HK-2 (cell line): Measurements from ENCODE around the gene HOXB8.

Source experiments
- DNase-seq: peaks from one replicate; pipeline ENCODE4 v3.0.0-alpha.2; 2018; ENCODE audit not compliant: unreplicated experiment

HOXB8 gene

DNA sequence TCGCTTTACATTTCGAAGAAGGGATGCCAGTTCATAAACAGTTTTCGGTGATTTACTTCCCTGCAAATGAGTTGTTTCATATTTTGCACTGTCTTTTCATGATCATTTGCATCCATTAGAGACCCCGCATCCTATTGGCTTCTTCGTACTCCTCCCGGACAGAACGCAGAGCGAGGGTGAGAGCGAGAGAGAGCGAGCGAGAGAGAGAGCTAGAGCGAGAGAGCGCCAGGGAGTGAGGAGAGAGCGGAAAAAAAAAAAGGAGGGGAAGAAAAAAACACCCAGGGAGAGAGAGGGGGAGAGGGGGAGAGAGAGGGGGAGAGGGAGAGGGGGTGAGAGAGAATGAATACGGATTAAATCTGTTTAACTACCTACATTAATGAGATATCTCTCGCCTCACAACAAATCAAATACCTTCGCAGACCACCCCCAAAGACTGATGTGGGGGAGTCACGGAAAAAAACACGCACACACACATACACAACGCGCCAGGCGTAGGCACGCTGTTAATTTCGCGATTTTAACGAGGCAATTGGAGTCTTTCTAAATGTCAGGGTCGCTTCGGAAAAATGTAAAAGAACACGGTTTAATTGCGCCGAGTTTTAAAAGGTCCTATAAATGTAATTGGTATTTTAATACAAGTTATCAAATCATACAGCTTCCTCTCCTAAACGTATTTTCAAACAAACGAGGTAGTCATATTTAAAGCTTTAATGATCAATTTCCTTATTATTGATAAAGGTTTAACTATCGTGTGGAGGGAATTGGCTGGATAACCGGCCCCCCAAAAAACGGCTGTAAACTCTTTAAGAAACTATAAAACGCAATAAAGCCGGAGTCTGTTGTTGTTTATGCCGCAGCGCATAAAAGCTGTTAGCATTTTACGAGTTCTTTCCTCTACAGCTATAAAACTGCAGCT, at the start of gene HOXB8:
Gene HOXB8 (minus strand): TSS at position 246 of the 916 bp plus-strand sequence. CDS start 588 bp downstream, outside the sequence.
- DNase-seq: no peak

- no peak for DNase-seq
These were observed 48.2 kb upstream of the HOXB8 start for GRCh38 chr17:48663134-48663924.

DNA sequence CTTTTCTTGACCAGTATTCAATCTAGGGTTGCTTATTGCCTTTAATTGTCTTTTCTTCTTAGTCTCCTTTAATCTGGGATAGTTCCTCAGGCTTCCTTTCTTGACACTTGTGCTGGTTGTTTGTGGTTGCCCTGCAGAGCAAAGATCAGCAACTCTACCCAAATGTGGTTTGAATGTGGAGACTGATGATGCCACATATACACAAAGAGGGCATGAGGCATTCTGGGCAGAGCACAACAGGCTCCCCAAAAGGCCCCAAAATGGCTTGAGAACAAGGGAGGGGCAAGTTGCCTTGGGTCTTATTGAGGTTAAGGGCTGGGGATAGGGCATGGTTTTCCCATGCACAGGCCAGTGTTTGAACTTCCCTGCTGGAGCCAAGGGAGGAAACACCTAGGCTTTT, 40.8 kb upstream of the HOXB8 start:
- DNase-seq: no peak

DNA sequence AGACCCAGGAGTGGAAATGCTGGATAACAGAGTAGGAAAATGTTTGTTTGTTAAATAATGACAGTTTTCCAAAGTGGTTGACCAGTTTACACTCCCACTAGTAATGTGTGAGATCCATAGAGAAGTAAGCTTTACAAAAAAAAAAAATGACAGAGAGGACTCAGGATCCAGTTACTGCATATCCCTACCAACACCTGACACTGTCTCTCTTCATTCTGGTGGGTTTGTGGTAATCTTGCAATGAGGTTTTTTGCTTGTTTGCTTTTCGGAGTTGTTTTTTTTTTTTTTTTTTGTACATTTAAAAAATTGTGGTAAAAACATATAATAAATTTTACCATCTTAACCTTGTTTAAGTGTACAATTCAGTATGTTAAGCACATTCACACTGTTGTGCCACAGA, 34.6 kb upstream of the HOXB8 start:
- no peak for DNase-seq

DNA sequence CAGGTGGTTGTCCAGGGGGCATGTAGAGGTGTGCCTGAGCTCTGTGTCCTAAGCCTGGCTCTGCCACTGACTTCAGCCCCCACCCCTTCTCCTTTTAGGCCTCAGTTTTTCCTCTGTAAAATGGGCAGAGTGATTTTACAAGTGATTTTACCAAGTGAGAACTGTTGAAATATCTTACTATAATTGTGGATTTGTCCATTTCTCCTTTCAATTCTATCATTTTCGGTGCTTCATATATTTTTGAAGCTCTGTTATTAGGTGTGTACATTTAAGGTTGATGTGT, 32.8 kb upstream of the HOXB8 start:
- DNase-seq: no peak

DNA sequence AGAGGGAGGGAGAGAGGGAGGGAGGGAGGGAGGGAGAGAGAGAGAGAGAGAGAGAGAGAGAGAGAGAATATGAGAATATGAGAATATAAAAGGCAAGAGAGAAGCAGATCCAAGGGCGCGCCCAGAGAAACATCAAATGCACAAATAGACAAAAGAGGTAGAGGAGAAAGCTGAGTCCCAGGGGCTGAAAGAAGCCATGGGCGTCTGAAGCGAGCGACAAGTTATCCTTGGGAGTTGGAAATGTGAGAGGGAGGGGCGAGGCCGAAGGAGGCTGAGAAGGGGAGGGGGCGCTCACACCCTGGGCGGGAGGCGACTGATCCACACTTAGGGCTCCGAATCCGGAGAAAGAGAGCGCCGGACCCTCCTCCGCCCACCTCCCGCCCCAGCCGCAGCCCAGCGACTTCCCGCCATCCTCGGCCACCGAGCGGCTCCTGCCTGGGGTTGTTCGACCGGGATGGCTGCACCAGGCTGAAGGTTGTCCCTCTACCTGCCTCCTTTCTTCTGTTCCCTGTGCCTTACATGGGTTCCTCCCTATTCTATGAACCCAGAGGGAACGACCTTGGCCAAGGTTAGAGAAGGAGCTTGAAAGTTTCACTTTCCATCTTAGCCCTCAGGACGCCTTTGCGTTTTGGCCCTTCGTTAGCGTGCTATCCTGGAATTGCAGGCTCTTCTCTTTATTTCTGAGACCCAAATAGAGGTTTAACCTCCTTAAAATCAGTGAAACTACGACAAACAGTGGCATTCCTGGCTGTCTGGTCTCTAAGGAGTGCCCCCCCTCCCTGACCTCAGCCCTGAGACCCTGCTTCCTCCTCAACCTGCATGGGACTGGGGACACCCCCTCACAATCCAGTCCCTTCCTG, 32.2 kb upstream of the HOXB8 start:
- DNase-seq: peak; percentile 60

DNA sequence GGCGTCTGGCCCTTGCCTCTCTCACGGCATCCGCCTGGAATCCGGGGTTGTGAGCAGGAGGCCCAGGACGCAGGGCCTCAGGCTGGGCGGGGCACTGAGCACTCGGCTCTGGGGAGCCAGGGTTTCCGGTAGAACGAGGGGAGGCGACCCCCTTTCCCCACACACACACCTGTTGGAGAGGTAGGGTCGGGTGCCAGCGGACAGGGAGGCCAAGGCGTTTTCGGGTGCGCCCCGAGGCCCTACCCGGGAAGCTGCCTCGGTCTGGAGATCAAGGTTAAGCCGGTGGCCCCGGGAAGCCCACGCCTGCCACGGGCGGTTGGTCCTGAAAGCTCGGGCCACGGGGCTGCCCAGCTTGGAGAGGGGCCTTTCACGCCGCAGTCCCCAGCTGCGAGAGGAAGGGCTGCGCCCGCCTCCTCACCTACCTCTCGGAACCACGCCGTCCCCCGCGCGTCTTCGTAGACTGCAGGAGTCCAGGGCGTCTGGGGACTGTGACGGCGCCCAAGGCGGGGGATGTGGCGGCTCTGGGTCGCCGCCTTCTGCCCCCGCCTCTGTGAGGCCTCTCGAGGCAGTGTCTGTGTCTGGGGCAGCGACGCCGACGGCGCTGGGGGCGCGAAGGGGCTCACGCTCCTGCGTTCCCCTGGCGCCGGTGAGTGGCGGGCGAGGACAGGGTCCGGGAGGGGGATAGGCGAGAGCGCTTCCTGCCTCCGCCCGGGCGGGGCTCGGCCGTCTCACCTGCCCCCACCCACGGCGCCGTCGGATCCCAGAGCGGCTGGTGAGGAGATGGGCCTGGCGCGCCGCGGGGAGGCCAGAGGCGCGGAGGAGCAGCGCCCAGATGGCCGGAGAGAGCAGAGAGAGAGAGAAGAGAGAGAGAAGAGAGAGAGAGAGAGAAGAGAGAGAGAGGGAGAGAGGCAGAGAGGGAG, 31.4 kb upstream of the HOXB8 start:
- peak; percentile 91 for DNase-seq

DNA sequence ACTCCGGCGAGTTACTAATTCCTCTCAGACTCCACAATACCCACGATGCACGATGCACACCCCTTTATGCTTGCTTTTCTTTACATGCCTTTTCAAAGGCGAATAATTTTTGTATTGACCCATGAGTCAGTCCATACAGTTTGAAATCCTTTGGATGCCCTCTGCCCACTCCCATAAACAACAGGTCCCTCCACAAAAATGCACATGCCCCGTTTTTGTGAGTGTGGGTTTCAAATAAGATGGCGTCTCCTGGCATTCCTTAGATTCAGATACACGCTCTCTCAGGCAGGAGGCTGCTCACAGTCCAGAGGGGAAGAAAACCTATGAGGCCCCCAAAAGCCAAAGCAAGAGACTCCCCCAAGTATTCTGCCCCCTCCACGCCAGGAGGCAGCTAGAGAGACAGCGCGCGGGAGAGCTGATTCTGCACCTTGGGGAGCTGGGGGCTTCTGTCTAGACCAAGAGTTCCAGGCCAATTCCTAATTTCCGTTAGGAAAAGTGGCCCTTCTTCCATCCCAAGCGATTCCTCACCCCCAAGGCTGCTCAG, 30.6 kb upstream of the HOXB8 start:
- DNase-seq: no peak

DNA sequence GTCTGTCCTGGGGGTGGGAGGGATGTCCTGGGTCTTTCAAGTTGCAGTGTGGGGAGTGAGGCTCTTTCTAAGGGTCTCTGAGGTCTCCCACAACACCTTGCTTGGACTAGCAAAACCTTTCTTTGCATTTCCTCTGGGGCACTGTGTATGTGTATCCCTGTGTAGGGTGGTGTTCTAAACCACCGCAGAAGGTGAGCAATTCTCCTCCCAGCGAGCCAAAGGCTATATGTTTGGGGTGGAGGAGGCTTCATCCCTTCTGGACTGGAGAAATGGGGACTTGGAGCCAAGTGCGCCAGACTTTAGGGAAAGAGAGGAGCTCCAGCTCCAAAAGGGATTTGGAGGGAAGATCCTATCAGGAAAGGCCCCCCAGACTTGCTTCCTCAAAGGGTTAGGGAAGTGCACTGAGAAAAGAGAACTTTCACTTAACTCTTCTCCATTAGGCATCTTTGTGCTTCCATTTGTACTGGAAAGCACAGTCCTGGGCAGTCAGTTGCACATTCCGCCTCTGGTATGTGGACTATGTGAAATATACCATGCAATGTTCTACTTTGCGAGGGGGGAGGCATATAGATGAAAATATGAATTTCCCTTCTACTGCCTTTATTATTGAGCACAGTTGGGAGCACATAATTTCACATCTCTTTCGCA, 29.9 kb upstream of the HOXB8 start:
- no peak for DNase-seq

- DNase-seq: no peak
These were observed 29.1 kb upstream of the HOXB8 start for GRCh38 chr17:48644159-48644558.

GRCh38 chr17:48643697-48644012, 28.6 kb upstream of the HOXB8 start:
- no peak for DNase-seq

DNA sequence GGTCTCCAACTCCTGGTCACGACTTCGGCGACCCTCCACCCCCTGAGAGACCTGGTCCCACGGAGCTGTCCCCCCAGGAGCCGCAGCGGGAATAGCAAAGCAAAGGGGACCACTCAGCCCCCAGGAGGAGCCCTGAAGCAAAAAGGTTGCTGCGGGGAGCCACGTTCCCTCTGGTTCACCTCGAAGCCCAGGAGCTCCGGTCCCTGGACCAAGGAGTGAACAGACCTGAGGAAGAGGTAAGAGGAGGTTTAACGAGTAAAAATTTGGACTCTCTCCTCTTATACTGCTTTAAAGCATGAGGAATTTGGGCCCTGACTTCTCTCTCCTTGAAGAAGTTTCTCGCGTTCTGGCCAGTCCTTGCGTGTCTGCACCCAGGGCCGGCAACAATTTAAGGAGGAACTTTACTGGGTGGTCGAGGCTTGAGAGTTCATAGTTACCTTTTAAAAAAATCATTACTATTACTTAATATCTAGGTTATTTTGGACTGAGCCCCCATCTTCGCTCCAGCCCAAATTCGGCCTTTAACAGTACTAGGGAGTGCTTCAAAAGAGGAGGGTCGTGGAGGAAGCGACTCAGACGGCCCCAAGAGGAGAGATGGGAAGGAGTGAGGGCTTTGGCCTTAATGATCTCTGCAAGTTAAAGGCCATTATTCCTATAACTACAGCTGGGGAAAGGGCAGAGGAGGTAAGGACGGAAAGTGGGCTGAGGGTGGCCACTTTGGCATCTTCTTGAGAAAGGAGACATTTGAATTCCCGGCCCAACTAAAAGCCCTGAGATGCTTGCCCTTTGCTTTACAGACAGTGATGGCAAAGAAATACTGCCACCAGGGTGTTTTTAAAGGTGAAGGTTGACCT, 28.0 kb upstream of the HOXB8 start:
- no peak for DNase-seq

DNA sequence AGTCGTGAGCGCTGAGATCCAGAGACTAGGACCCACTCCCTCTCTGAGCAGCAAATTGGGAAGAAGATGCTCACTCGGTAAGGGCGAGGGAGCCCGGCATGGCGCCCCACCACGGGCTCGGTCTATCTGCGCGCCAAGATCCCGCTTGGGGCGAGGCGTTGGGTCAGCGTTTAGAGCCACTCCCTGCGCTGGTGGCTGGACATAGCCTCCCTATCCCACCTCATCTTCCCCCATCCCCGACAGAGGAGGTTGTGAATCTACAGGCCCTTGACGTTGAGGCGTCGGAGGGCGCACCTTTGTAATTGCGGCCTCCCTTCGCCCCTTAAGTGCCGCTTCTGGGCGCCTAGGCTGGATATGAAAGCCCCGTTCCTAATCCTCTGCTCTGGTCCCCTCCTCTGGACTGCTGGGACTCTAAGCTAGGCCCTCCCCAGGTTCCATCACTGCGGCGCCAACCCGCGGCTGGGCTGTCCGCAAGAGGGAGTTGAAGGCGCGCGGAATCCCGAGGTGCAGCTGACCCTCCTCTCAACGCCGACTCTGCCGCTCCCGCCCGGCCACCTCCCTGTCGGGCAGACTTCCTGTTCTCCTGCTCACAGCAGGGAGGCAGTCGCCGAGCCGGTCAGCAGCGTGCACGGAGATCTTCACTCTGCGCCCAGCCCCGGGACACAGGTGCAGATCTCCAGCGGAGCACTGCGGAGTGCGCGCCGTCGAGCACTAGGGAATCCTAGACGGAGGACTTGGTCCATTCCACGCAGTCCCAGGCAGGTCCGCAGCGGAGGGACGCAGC, 27.2 kb upstream of the HOXB8 start:
- DNase-seq: no peak

DNA sequence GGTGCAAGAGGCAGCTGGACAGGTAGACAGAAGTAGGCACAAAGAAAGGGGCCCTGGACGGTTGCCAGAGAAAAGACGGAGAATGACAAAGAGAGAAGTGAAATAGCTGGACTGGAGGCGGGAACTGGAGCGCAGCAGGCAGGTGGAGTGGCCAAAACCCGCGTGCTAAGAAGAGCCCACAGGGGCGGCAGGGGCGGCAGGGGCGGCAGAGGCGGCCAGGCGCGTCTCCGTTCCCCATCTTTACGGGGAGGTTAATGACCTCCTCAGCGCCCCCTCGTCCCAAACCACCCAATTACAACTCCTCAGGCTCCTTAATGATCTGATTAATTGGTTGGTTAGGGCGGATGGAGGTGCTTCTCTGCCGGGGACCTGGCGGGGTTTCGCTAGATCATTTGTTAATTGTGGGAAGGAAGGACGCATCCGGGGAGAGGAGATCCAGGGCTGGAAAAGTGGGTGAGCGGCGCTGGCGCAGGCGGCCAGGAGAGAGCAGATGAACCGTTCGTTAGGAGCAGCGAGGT, 26.5 kb upstream of the HOXB8 start:
- DNase-seq: no peak

GRCh38 chr17:48640858-48641180, 25.7 kb upstream of the HOXB8 start:
- no peak for DNase-seq

DNA sequence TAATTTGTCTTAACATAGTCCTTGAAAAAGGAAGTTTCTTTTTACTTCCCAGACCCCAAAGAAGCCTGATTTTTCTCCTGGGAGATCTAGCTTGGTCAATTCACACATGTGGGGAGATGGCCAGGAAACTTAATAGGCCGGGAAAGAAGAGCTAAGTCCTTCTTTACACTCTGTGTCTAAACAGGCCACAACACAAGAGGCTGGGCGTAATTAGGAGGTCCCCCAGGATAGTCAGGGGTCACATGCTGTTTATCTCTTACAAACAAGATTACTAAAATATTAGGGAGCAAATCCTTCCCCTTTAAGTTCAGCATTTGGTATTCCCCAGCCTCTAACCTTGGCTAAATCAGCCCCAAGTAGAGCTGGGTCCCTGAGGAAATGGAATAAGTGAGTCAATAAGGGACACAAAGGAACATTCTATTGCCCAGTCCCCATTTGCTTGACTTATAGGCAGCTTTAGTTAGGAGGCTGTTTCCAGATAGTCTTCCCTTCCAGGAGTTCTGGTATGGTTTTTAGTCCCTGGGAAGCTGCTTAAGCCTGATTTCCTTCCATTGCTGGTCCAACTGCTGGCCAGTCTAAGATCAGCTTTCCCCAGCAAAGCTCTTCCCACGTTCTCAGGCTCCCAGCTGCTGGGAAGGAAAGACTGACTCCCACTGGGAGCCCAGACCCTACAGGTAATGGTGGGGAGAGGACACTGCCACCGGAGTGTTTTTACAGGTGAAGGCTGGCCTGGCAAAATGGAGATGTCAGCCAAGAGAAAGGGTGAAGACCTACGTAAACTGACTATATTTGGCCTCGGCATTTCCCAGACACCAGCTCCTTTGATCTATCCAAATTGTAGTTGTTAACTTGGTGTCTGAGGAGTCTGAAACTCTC, 25.1 kb upstream of the HOXB8 start:
- no peak for DNase-seq

GRCh38 chr17:48639136-48639535, 24.0 kb upstream of the HOXB8 start:
- DNase-seq: no peak
